Fibroblast of lung (primary cell): ENCODE results near the gene B3GALT2. TPM values are rescaled to one million over a fixed set of nuclear protein-coding genes. Genes with fewer than 3 reads are reported as not detected.

Experiments used
- DNase-seq, 2 donors: peaks; one replicate each; pipeline versions ENCODE4 v3.0.0 to v3.0.0-alpha.2; 2010; ENCODE audit warnings: low read depth in 2 of 2
- H2AFZ ChIP-seq: 2 replicates; pipeline ENCODE4 v1.5.1; 2012; ENCODE audit warnings: low read length, control low read depth, inconsistent platforms
- H3K27ac ChIP-seq: 2 replicates; pipeline ENCODE4 v1.5.1; 2011; ENCODE audit warnings: low read length, control low read depth; ENCODE audit not compliant: insufficient read depth
- H3K27me3 ChIP-seq: 2 replicates; pipeline ENCODE4 v1.5.1; 2011; ENCODE audit warnings: mild to moderate bottlenecking, low read length; ENCODE audit not compliant: control insufficient read depth, insufficient read depth
- H3K36me3 ChIP-seq: 2 replicates; pipeline ENCODE4 v1.5.1; 2011; ENCODE audit warnings: low read length; ENCODE audit not compliant: control insufficient read depth, insufficient read depth
- H3K4me1 ChIP-seq: 2 replicates; pipeline ENCODE4 v1.5.1; 2011; ENCODE audit warnings: low read length; ENCODE audit not compliant: control insufficient read depth, insufficient read depth; ENCODE audit errors: extremely low read depth
- H3K4me2 ChIP-seq: 2 replicates; pipeline ENCODE4 v1.5.1; 2011; ENCODE audit warnings: low read length, control low read depth; ENCODE audit not compliant: insufficient read depth; ENCODE audit errors: extremely low read depth
- H3K4me3 ChIP-seq, 4 experiments: fragments of 200-600 bp in 1 of 4; sonication (generic) in 1 of 4; replicated peaks in 1 of 4; 2 replicates each; pipeline ENCODE4 v1.5.1; 2011 to 2016; ENCODE audit warnings: low read length in 4 of 4, low read depth in 3 of 4, mild to moderate bottlenecking in 3 of 4, control low read depth in 2 of 4, inconsistent platforms in 1 of 4, mixed read lengths in 1 of 4; ENCODE audit not compliant: insufficient read depth in 1 of 4; ENCODE audit errors: control extremely low read depth in 1 of 4
- H3K79me2 ChIP-seq: 2 replicates; pipeline ENCODE4 v1.5.1; 2012; ENCODE audit warnings: mild to moderate bottlenecking, low read length, inconsistent platforms; ENCODE audit not compliant: control insufficient read depth, insufficient read depth
- H3K9ac ChIP-seq: 2 replicates; pipeline ENCODE4 v1.5.1; 2011; ENCODE audit warnings: mild to moderate bottlenecking, low read length, control low read depth; ENCODE audit not compliant: insufficient read depth
- H3K9me3 ChIP-seq: 2 replicates; pipeline ENCODE4 v1.5.1; 2012; ENCODE audit warnings: low read depth, low read length; ENCODE audit not compliant: control insufficient read depth, insufficient read depth
- H4K20me1 ChIP-seq: 2 replicates; pipeline ENCODE4 v1.5.1; 2011; ENCODE audit warnings: low read length; ENCODE audit not compliant: control insufficient read depth, insufficient read depth; ENCODE audit errors: extremely low read depth
- CTCF ChIP-seq, 2 donors: IDR thresholded peaks in 1 of 2; conservative IDR thresholded peaks in 1 of 2; 1 replicate in 1 of 2; 2 replicates in 1 of 2; pipeline ENCODE4 v1.5.1; 2011 to 2012; ENCODE audit warnings: low read length in 2 of 2, control low read depth in 1 of 2, inconsistent platforms in 1 of 2, low read depth in 1 of 2, mild to moderate bottlenecking in 1 of 2
- EZH2 ChIP-seq: IDR thresholded peaks from 2 replicates; pipeline ENCODE4 v1.5.1; 2012; ENCODE audit warnings: low read length, control low read depth, mild to moderate bottlenecking; ENCODE audit errors: missing control alignments
- polyA plus RNA-seq, 2 donors: library from polyadenylated mRNA; depleted of rRNA in 1 of 2; stranded (reverse) in 1 of 2; unstranded in 1 of 2; fragments of >200 nt; gene quantifications; 2 replicates each; pipeline ENCODE4 v1.2.1, GENCODE V29; 2011 to 2012; ENCODE audit warnings: missing spikeins in 1 of 2
- total RNA-seq: library from RNA; depleted of rRNA; stranded (reverse); fragments of >200 nt; gene quantifications from 2 replicates; pipeline ENCODE4 v1.2.1, GENCODE V29; 2014

B3GALT2 gene
- total and polyA plus RNA-seq, 2 donors (not counting 1 experiment from before 2014, with no cell fraction given), result 1.3 to 46.2 TPM

GRCh38 chr1:193229136-193229535 is 42.7 kb upstream of the B3GALT2 start:
- H3K4me2 ChIP-seq, result peak overlapping the region; percentile 11
- no peak for TF ChIP-seq CTCF (conservative IDR thresholded peaks at IDR 0.05 in 1 of 2, IDR thresholded peaks at IDR 0.05 in 1 of 2; ENCODE audit: low read depth in 1 of 2, low read length in 2 of 2)
- TF ChIP-seq EZH2, result no peak

GRCh38 chr1:193222056-193222615 is 35.7 kb upstream of the B3GALT2 start:
- no peaks in the 10 kb centered on the region for H4K20me1 ChIP-seq
- no peaks in the 10 kb centered on the region for H3K79me2 ChIP-seq
- H3K27ac ChIP-seq, result no peak overlapping the region
- TF ChIP-seq CTCF (conservative IDR thresholded peaks at IDR 0.05 in 1 of 2, IDR thresholded peaks at IDR 0.05 in 1 of 2; ENCODE audit: low read depth in 1 of 2, low read length in 2 of 2) (no peak), EZH2 (no peak)
- no peaks in the 10 kb centered on the region for H3K4me1 ChIP-seq
- H3K4me3 ChIP-seq, result no peak overlapping the region
- H2AFZ ChIP-seq, result no peak overlapping the region
- H3K4me2 ChIP-seq, result peak overlapping the region; percentile 46
- no peaks in the 10 kb centered on the region for H3K36me3 ChIP-seq
- no peaks in the 10 kb centered on the region for H3K9me3 ChIP-seq
- no peak overlapping the region for H3K9ac ChIP-seq
- DNase-seq, result peak in 1 of 2 donors; percentile 54
- H3K27me3 ChIP-seq, result no peaks in the 10 kb centered on the region

More at GRCh38 chr1:193229136-193229535, 42.7 kb upstream of the B3GALT2 start:
- Histone ChIP-seq H3K27ac (no peak overlapping the region), H4K20me1 (no peaks in the 10 kb centered on the region), H3K9me3 (no peaks in the 10 kb centered on the region), H3K36me3 (no peaks in the 10 kb centered on the region), H3K4me1 (no peaks in the 10 kb centered on the region), H2AFZ (no peak overlapping the region), H3K27me3 (no peaks in the 10 kb centered on the region), H3K79me2 (no peaks in the 10 kb centered on the region), H3K9ac (no peak overlapping the region), H3K4me3 (no peak overlapping the region)
- peak; percentile 3 to 60 for DNase-seq

- Histone ChIP-seq H3K9me3 (no peaks in the 10 kb centered on the region), H3K27me3 (no peaks in the 10 kb centered on the region), H3K4me1 (no peaks in the 10 kb centered on the region), H3K4me2 (peak overlapping the region; percentile 16), H3K36me3 (no peaks in the 10 kb centered on the region), H3K79me2 (no peaks in the 10 kb centered on the region), H4K20me1 (no peaks in the 10 kb centered on the region), H3K27ac (no peak overlapping the region), H3K4me3 (no peak overlapping the region), H2AFZ (no peak overlapping the region), H3K9ac (no peak overlapping the region)
- DNase-seq, result peak; percentile 25 to 45
- no peak for TF ChIP-seq EZH2
- TF ChIP-seq CTCF (conservative IDR thresholded peaks at IDR 0.05 in 1 of 2, IDR thresholded peaks at IDR 0.05 in 1 of 2; ENCODE audit: low read depth in 1 of 2, low read length in 2 of 2), result no peak
These were observed 35.2 kb upstream of the B3GALT2 start for GRCh38 chr1:193221651-193222050.
